Measurements from ENCODE around the gene MICU1.

Gene MICU1

GRCh38 chr10:72525277-72525676, 100.6 kb downstream of the MICU1 start:
- H3K36me3 ChIP-seq (ENCODE audit: low read depth): peaks cover 6% of the 10 kb centered on the region; the same call in 1 of the 2 replicates
- H3K4me1 ChIP-seq (ENCODE audit: insufficient read depth, poor library complexity, severe bottlenecking): no peaks in the 10 kb centered on the region
- ATAC-seq (ENCODE audit: low read depth): no peak
- no peak overlapping the region for H3K4me3 ChIP-seq (ENCODE audit: severe bottlenecking)
- DNase-seq (ENCODE audit: low spot score): no peak
- H3K27ac ChIP-seq (ENCODE audit: poor library complexity, severe bottlenecking): no peak overlapping the region
- H3K9me3 ChIP-seq (ENCODE audit: severe bottlenecking): no peaks in the 10 kb centered on the region
- no peak for TF ChIP-seq CTCF (IDR thresholded peaks at IDR 0.05; ENCODE audit: poor library complexity, severe bottlenecking)
- H3K27me3 ChIP-seq (ENCODE audit: insufficient read depth, poor library complexity, severe bottlenecking): no peaks in the 10 kb centered on the region

GRCh38 chr10:72524489-72524888, 101.4 kb downstream of the MICU1 start:
- H3K4me3 ChIP-seq (ENCODE audit: severe bottlenecking): no peak overlapping the region
- TF ChIP-seq CTCF (IDR thresholded peaks at IDR 0.05; ENCODE audit: poor library complexity, severe bottlenecking): no peak
- DNase-seq (ENCODE audit: low spot score) (no peak), ATAC-seq (ENCODE audit: low read depth) (no peak)
- no peaks in the 10 kb centered on the region for H3K4me1 ChIP-seq (ENCODE audit: insufficient read depth, poor library complexity, severe bottlenecking)
- H3K36me3 ChIP-seq (ENCODE audit: low read depth): peaks cover 6% of the 10 kb centered on the region; the same call in 1 of the 2 replicates
- H3K27ac ChIP-seq (ENCODE audit: poor library complexity, severe bottlenecking): no peak overlapping the region
- no peaks in the 10 kb centered on the region for H3K9me3 ChIP-seq (ENCODE audit: severe bottlenecking)
- no peaks in the 10 kb centered on the region for H3K27me3 ChIP-seq (ENCODE audit: insufficient read depth, poor library complexity, severe bottlenecking)

GRCh38 chr10:72523932-72524396, 101.9 kb downstream of the MICU1 start:
- TF ChIP-seq CTCF (IDR thresholded peaks at IDR 0.05; ENCODE audit: poor library complexity, severe bottlenecking): no peak
- no peaks in the 10 kb centered on the region for H3K4me1 ChIP-seq (ENCODE audit: insufficient read depth, poor library complexity, severe bottlenecking)
- no peak for ATAC-seq (ENCODE audit: low read depth)

GRCh38 chr10:72523062-72523461, 102.8 kb downstream of the MICU1 start:
- Histone ChIP-seq H3K36me3 (ENCODE audit: low read depth) (peaks cover 6% of the 10 kb centered on the region; the same call in 1 of the 2 replicates), H3K27me3 (ENCODE audit: insufficient read depth, poor library complexity, severe bottlenecking) (no peaks in the 10 kb centered on the region), H3K27ac (ENCODE audit: poor library complexity, severe bottlenecking) (no peak overlapping the region), H3K4me3 (ENCODE audit: severe bottlenecking) (no peak overlapping the region), H3K9me3 (ENCODE audit: severe bottlenecking) (no peaks in the 10 kb centered on the region), H3K4me1 (ENCODE audit: insufficient read depth, poor library complexity, severe bottlenecking) (no peaks in the 10 kb centered on the region)
- ATAC-seq (ENCODE audit: low read depth): no peak
- DNase-seq (ENCODE audit: low spot score): no peak
- TF ChIP-seq CTCF (IDR thresholded peaks at IDR 0.05; ENCODE audit: poor library complexity, severe bottlenecking): no peak

More at GRCh38 chr10:72523932-72524396, 101.9 kb downstream of the MICU1 start:
- Histone ChIP-seq H3K9me3 (ENCODE audit: severe bottlenecking) (no peaks in the 10 kb centered on the region), H3K27me3 (ENCODE audit: insufficient read depth, poor library complexity, severe bottlenecking) (no peaks in the 10 kb centered on the region), H3K4me3 (ENCODE audit: severe bottlenecking) (no peak overlapping the region), H3K36me3 (ENCODE audit: low read depth) (peaks cover 6% of the 10 kb centered on the region; the same call in 1 of the 2 replicates), H3K27ac (ENCODE audit: poor library complexity, severe bottlenecking) (no peak overlapping the region)
- DNase-seq (ENCODE audit: low spot score): no peak

- ATAC-seq (ENCODE audit: low read depth): no peak
- Histone ChIP-seq H3K27ac (ENCODE audit: poor library complexity, severe bottlenecking) (no peak overlapping the region), H3K4me1 (ENCODE audit: insufficient read depth, poor library complexity, severe bottlenecking) (no peaks in the 10 kb centered on the region), H3K4me3 (ENCODE audit: severe bottlenecking) (no peak overlapping the region), H3K27me3 (ENCODE audit: insufficient read depth, poor library complexity, severe bottlenecking) (no peaks in the 10 kb centered on the region), H3K9me3 (ENCODE audit: severe bottlenecking) (peaks cover 3% of the 10 kb centered on the region), H3K36me3 (ENCODE audit: low read depth) (peaks cover 5% of the 10 kb centered on the region; the same call in 1 of the 2 replicates)
- no peak for TF ChIP-seq CTCF (IDR thresholded peaks at IDR 0.05; ENCODE audit: poor library complexity, severe bottlenecking)
- no peak for DNase-seq (ENCODE audit: low spot score)
Measured at GRCh38 chr10:72517244-72517643, 108.6 kb downstream of the MICU1 start.
